GM12892 (cell line): Measurements from ENCODE around the gene CHRNG. TPM values are rescaled to one million over a fixed set of nuclear protein-coding genes. Genes with fewer than 3 reads are reported as not detected.

Experiments used
- DNase-seq: peaks from one replicate; pipeline ENCODE4 v3.0.0; 2011; ENCODE audit not compliant: insufficient read length
- FAIRE-seq: peaks from 2 replicates; lab custom pipeline; 2011; peaks lifted over from hg19 to GRCh38; lab: Jason Lieb, UNC
- POLR2A ChIP-seq: IDR thresholded peaks from 2 replicates; pipeline ENCODE4 v1.6.1; 2011; ENCODE audit warnings: low read depth, low read length, control low read depth
- POLR2AphosphoS5 ChIP-seq: IDR thresholded peaks from 2 replicates; pipeline ENCODE4 v1.6.1; 2011; ENCODE audit warnings: low read depth, low read length, control low read depth
- TAF1 ChIP-seq: IDR thresholded peaks from 2 replicates; pipeline ENCODE4 v1.6.1; 2011; ENCODE audit warnings: low read depth, mild to moderate bottlenecking, control low read depth, low read length, borderline replicate concordance
- polyA plus RNA-seq: library from polyadenylated mRNA; unstranded; fragments of >200 nt; gene quantifications from one replicate; pipeline ENCODE4 v1.2.1, GENCODE V29; 2012; ENCODE audit warnings: missing spikeins, inconsistent platforms; ENCODE audit not compliant: missing spikeins

CHRNG gene, protein sequence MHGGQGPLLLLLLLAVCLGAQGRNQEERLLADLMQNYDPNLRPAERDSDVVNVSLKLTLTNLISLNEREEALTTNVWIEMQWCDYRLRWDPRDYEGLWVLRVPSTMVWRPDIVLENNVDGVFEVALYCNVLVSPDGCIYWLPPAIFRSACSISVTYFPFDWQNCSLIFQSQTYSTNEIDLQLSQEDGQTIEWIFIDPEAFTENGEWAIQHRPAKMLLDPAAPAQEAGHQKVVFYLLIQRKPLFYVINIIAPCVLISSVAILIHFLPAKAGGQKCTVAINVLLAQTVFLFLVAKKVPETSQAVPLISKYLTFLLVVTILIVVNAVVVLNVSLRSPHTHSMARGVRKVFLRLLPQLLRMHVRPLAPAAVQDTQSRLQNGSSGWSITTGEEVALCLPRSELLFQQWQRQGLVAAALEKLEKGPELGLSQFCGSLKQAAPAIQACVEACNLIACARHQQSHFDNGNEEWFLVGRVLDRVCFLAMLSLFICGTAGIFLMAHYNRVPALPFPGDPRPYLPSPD
- polyA plus RNA-seq = not detected

DNA sequence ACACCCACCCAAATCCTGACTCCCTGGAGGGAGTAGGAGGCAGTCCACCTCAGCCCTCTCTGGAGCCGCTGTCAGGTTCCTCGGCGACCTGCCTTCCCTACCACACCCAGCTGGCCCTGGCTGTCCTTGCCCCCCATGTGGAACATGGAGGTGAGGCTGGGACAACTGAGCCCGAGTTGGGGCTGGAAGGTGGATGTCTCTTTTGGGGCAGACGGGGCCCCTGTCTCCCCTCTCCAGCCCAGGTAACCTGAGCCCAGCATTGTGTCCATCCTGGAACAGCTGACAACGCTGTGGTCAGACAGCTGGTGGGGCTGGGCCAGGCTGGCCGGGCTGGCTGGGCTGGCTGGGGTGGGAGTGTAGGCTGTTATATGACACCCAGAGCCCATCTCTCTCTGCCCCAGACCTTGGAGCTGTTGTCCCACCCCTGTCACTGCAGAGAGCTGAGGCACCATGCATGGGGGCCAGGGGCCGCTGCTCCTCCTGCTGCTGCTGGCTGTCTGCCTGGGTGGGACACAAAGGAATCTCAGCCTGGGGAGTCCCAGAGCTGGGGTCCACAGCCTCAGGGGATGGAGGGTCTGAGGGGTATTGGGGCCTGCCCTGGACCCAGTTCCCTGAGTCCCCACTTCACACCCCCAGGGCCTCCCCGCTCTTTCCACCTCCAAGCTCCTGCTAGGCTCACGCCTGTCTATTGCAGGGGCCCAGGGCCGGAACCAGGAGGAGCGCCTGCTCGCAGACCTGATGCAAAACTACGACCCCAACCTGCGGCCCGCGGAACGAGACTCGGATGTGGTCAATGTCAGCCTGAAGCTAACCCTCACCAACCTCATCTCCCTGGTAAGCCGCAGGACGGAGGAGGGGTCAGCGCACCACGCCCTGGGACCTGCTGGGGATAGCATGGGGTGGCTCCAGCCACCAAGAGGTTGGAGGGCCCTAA lies at the start of gene CHRNG:
Gene CHRNG, plus strand, starts transcription at position 395 of the 934 bp plus-strand sequence. Its CDS starts 56 bp downstream, at position 451.
- DNase-seq = no peak
- TF ChIP-seq POLR2AphosphoS5 (no peak), TAF1 (no peak), POLR2A (no peak)
- FAIRE-seq = no peak

- FAIRE-seq = no peak
- TF ChIP-seq POLR2AphosphoS5 (no peak), POLR2A (no peak), TAF1 (no peak)
- DNase-seq = no peak
Observed at GRCh38 chr2:232490221-232491138, 49.0 kb upstream of the CHRNG start.

GRCh38 chr2:232491139-232491780 lies 48.2 kb upstream of the CHRNG start:
- no peak for DNase-seq
- no peak for TF ChIP-seq POLR2A
- TF ChIP-seq POLR2AphosphoS5 = no peak
- TF ChIP-seq TAF1 = no peak
- FAIRE-seq = no peak

- FAIRE-seq (no peak), DNase-seq (no peak)
- TF ChIP-seq TAF1 (no peak), POLR2A (no peak), POLR2AphosphoS5 (no peak)
Observed at GRCh38 chr2:232492236-232492848, 47.1 kb upstream of the CHRNG start.

DNA sequence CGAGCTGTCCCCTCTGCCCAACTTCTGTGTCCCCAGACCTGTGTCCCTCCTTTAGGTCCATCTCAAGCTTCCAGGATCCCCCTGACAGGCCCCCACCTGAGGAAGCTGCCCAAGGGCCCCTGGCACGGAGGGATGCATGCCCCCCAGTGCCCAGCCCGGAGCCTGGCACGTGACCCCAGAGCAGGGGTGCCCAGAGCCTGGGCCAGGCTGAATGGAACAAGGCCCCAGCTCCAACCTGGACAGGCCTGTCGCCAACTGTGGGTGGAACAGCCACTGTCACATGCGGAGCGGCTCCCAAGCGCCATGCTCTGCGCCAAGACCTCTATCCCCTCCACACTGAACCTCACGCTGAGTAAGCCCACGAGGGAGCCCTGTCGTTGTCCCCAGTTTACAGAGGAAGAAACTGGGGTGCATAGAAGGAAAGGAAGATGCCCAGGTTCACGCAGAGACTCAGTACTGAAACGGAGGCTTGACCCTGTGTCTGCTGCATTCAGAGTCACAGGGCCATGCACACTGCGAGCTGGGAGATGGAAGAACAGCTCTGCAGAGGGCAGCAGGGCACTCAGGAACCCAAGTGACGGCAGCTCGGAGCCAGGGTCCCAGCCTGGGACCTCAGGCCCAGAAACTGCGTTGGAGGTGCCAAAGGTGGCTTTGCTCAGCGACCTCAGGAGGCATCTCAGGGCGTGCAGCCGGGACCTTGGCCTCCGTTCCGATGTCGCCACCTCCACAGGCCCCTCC lies 46.4 kb upstream of the CHRNG start:
- FAIRE-seq (no peak), DNase-seq (no peak)
- TF ChIP-seq TAF1 (no peak), POLR2AphosphoS5 (no peak), POLR2A (no peak)

DNA sequence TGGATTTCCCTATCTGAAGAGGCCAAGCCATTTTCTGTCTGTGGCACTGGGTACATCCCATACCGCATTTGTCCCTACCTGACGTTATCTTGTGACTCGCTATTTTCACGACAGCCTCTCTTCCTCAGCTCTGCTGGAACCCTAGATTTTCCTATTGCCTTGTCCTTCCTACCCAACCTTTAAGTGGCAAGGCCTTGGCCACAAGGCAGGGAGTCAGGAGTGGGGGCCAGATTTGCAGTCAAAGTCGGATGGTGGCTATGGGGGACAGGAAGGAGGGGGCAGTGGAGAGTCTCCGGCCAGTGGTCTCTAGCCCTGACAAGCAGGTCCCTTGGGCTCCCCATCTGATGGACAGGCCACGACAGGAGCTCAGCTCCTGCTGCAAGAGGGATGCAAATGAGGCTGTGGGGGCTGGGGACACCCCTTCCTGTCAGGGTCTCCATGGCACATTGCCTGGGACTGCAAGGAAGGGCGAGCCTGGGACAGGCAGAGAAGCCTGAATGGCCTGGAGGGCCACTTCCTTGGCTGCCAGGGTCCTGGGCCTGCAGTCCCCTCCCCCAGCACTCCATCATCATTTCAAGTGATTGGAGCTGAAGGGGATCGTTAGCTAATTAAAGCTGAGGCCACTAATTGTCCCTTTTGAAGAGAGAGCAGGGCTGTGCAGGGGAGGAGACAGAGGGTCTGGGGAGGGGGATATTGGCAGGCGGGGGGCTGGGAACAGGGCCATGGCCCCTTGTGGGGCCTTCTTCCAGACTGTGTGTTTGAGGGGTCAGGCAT lies 45.6 kb upstream of the CHRNG start:
- no peak for FAIRE-seq
- no peak for DNase-seq
- TF ChIP-seq TAF1 (no peak), POLR2A (no peak), POLR2AphosphoS5 (no peak)

DNA sequence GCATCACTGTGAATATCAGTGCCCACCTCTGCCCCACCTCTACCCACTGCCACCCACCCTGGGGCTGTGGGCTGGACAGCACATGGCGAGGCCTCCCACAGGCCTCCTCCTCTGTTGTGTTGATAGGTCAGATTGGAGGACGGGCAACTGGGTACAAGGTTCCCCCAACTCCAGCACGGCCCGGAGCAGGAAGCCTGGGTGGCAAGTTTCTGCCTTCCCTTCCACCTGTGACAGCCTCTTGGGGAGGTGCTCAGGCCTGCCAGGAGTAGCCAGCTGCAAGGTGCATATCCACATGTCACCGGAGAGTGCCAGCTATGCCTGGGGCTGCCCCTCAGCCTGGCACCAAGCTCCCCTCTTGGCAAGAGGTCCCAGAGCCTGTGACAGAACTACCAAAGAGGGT lies 45.0 kb upstream of the CHRNG start:
- FAIRE-seq (no peak), DNase-seq (no peak)
- TF ChIP-seq POLR2A (no peak), TAF1 (no peak), POLR2AphosphoS5 (no peak)

- FAIRE-seq (no peak), DNase-seq (no peak)
- no peak for TF ChIP-seq POLR2A
- TF ChIP-seq POLR2AphosphoS5 = no peak
- TF ChIP-seq TAF1 = no peak
Observed at GRCh38 chr2:232495292-232495691, 44.2 kb upstream of the CHRNG start.
